Tibial nerve (tissue), 3 donors: ENCODE data around the gene F10.

Experiments used
- CTCF ChIP-seq, 5 experiments: fragments of 200-600 bp in 3 of 5; fragments of 450-650 bp in 2 of 5; sonication (generic) in 3 of 5; IDR thresholded peaks; one replicate each; pipeline ENCODE4 v1.5.1; 2016 to 2019; ENCODE audit warnings: antibody characterized with exemption in 5 of 5, mild to moderate bottlenecking in 3 of 5, moderate library complexity in 2 of 5
- POLR2A ChIP-seq, 2 donors: fragments of 450-650 bp; IDR thresholded peaks; one replicate each; pipeline ENCODE4 v1.6.1; 2017; ENCODE audit warnings: antibody characterized with exemption in 2 of 2, mild to moderate bottlenecking in 2 of 2, moderate library complexity in 2 of 2

DNA sequence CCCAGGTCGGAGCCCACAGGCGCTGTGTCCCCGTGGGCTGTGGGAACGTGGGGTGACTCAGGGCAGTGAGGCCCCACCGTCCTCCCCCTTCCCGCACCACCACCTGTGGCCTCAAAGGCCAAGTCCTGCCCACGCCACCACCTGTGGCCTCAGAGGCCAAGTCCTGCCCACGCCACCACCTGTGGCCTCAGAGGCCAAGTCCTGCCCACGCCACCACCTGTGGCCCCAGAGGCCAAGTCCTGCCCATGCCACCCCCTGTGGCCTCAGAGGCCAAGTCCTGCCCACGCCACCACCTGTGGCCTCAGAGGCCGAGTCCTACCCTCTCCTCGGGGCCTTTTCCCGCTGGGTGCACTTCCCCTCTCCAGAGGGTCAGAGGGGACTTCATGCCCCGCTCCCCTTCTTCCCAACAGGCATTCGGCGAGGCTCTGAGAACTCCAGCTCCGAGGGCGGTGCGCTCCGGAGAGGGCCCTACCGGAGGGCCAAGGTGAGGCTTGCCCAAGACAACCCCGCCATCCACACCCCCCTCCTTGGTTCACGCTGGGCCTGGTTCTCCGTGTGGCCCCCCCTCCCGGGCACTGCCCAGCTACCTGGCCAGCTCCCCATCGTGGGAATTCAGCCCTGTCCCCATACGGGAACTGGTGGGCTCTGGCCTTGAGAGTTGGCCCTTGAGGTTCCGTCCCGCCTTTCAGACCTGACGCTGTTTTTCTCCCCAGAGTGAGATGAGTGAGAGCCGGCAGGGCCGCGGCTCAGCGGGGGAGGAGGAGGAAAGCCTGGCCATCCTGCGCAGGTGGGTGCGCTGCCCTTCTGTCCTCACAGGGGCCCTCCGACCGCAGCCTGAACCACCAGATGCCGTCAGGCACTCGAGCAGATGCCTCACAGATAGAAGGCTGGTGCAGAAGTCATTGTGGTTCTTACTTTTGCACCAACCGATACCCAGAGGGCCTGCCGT is 44.4 kb upstream of the F10 start:
- TF ChIP-seq POLR2A (IDR thresholded peaks at IDR 0.05) = no peak
- TF ChIP-seq CTCF (IDR thresholded peaks at IDR 0.05) = no peak
